Breast epithelium (tissue), 3 donors: ENCODE measurements around the gene SGSM2.

Experiments
- CTCF ChIP-seq, 3 donors: fragments of 450-650 bp; IDR thresholded peaks; one replicate each; pipeline ENCODE4 v1.5.1; 2016 to 2017; ENCODE audit warnings: antibody characterized with exemption in 3 of 3, mild to moderate bottlenecking in 3 of 3, moderate library complexity in 3 of 3
- POLR2A ChIP-seq: fragments of 450-650 bp; IDR thresholded peaks from one replicate; pipeline ENCODE4 v1.6.1; 2016; ENCODE audit warnings: antibody characterized with exemption, mild to moderate bottlenecking, moderate library complexity
- POLR2AphosphoS5 ChIP-seq, 3 donors: sonication (generic); formaldehyde crosslinking; IDR thresholded peaks; one replicate each; pipeline ENCODE4 v1.6.1; 2017; ENCODE audit warnings: antibody characterized with exemption in 3 of 3

DNA sequence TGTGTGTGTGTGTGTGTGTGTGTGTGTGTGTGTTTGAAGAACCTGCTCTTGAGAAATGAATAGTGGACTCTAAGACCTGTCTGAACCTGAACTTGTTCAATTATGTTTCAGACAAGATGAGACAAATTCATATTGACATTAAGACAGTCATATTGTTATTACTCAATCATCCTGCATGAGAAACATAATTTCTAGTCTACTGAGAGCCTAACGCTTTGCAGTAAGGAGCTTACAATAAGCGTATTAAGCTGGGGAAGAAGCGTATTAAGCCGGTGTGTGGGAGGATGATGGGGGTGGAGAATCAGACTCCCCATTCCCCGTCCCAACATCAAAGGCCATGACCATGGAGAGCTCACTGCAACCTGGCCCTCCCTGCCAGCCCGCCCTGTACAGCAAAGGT is 86.0 kb downstream of the SGSM2 start:
- no peak for TF ChIP-seq CTCF (IDR thresholded peaks at IDR 0.05)
- TF ChIP-seq POLR2A, result no peak
- TF ChIP-seq POLR2AphosphoS5 (IDR thresholded peaks at IDR 0.05), result no peak
